Effector memory CD4-positive, alpha-beta T cell (primary cell): ENCODE results near the gene CDCA4.

ENCODE experiments used
- DNase-seq, 3 donors: peaks; one replicate each; pipeline ENCODE4 v3.0.0-alpha.2; 2020
- H3K27ac ChIP-seq: 2 replicates; pipeline ENCODE4 v1.7.0; 2013; ENCODE audit warnings: mild to moderate bottlenecking, low read length, moderate library complexity; ENCODE audit not compliant: insufficient read depth, poor library complexity, severe bottlenecking
- H3K27me3 ChIP-seq: replicated peaks from 2 replicates; pipeline ENCODE4 v1.7.0; 2013; ENCODE audit warnings: mild to moderate bottlenecking, low read length; ENCODE audit not compliant: insufficient read depth, control insufficient read depth, poor library complexity, severe bottlenecking
- H3K36me3 ChIP-seq: 2 replicates; pipeline ENCODE4 v1.7.0; 2013; ENCODE audit warnings: mild to moderate bottlenecking, low read length, moderate library complexity; ENCODE audit not compliant: control insufficient read depth, insufficient read depth
- H3K4me1 ChIP-seq: 2 replicates; pipeline ENCODE4 v1.7.0; 2013; ENCODE audit warnings: low read length, mild to moderate bottlenecking; ENCODE audit not compliant: control insufficient read depth, insufficient read depth, poor library complexity, severe bottlenecking
- H3K4me3 ChIP-seq: 2 replicates; pipeline ENCODE4 v1.7.0; 2013; ENCODE audit warnings: low read length, low read depth, mild to moderate bottlenecking; ENCODE audit not compliant: insufficient read depth, poor library complexity, severe bottlenecking
- H3K9me3 ChIP-seq: 2 replicates; pipeline ENCODE4 v1.7.0; 2013; ENCODE audit warnings: mild to moderate bottlenecking, low read length, moderate library complexity; ENCODE audit not compliant: control insufficient read depth
- total RNA-seq, 3 donors: gene quantifications; one replicate each; lab custom pipeline; 2026; lab: John Stamatoyannopoulos, UW

CDCA4 gene
- 17.9 to 29.7 (median 20.5) reads per million in 3 donors for total RNA-seq

DNA sequence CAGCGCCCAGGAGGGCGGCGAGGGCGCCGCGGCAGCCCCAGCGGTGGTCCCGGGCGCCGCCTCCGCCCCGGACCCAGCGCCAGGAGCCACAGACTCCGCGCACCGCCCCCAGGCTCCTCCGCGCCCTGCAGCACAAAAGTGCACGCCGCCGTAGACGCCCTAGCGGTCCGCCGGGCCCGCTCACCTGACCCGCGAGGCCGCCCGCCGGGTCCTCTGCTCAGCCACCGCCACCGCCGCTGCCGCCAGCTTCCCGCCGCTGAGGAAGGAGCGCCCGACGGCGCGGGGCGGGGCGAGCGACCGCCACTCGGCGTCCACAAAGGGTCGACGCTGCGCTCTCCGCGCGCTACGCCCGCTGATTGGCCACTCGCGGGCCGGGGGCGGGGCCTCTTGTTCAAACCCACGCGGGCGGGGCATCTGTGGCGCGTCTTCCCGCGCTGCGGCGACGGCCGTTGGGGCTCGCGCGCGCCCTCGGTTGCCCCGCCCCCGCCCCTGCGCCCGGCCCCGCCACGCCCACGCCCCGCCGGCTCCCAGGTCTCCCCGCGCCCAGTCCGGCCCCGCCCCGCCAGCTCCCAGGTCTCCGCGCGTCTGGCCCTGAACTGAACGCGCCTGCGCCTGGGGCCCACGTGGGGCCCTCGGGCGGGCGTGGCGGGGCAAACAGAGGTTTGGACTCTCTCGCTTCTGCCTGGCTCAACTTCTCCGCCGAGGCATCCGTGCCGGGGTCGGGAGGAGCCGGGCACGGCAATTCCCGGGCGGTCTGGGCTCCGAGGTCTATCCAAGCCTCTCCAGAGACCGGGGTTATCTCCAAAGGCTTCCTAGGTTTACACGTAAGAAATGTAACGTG, at the start of gene CDCA4:
CDCA4 (minus strand) TSS at position 269 of the 841 bp plus-strand sequence. CDS start 9,154 bp downstream, outside the sequence.
- Histone ChIP-seq H3K4me3 (peak within 1 kb of the TSS; percentile 65), H3K4me1 (peaks cover 24% of the 10 kb centered on the region), H3K27me3 (no peaks in the 10 kb centered on the region), H3K9me3 (no peaks in the 10 kb centered on the region), H3K27ac (peak within 1 kb of the TSS; percentile 83), H3K36me3 (no peaks in the 10 kb centered on the region)
- DNase-seq: peak; percentile 95 to 98 (median 96)

DNA sequence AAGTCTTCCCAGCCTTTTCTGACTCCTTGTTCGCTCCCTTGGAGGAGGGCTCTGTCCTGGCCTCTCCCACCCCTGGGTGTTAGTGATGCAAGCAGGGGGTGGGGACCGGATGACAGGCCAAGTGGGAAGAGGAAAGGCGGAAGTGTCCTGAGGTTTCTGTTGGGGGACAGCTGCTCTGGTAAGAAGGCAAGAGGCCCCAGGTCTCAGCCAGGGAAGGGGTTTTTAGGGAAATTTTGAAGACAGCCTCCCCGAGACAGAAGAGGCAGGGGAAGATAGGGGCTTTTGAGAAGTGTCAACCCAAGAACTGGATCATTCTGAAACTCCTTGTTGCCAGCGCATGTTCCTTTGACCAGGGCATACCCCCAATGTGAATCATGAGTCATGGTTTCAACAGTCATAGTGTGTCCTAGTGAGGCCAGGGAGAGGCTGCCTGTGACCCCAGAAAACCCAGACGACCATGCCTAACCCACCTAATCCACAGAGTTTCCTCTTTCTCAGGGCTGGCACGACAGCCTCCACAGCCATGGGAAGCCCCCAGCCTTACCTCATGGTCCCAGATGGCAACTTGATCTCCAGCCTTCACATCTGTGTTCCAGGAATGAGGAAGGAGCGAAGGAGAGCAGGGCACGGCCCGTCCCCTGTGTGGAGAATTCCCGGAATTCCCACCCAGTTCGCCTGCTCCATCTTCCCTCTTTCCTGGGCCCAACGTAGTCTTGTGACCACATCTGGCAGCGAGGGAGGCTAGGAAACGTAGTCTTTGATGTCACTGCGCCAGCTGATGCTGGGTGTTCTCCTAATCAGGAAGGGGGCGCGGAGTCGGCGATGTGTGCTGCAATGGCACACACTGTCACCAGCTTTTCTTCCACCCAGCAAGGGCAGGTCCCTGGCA, 49.2 kb upstream of the CDCA4 start:
- H3K27me3 ChIP-seq: no peaks in the 10 kb centered on the region
- H3K27ac ChIP-seq: peak overlapping the region; percentile 24
- H3K4me1 ChIP-seq: peaks cover 40% of the 10 kb centered on the region
- no peak overlapping the region for H3K4me3 ChIP-seq
- no peaks in the 10 kb centered on the region for H3K9me3 ChIP-seq
- H3K36me3 ChIP-seq: no peaks in the 10 kb centered on the region
- peak in 1 of 3 donors; percentile 25 for DNase-seq

DNA sequence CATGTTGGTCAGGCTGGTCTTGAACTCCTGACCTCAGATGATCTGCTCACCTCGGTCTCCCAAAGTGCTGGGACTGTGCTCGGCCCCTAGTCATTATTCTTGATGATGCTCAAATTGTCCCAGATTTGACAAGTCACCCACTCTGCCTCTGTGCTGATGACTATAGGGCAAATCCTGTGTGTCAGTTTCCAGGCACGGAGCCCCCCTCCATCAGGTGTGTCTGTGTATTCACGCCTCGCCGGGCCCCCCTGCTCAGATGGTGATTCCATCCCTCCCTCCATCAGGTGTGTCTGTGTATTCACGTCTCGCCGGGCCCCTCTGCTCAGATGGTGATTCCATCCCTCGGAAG, 48.6 kb upstream of the CDCA4 start:
- no peaks in the 10 kb centered on the region for H3K27me3 ChIP-seq
- no peaks in the 10 kb centered on the region for H3K36me3 ChIP-seq
- no peaks in the 10 kb centered on the region for H3K9me3 ChIP-seq
- H3K27ac ChIP-seq: peak overlapping the region; percentile 24
- no peak for DNase-seq
- peaks cover 44% of the 10 kb centered on the region for H3K4me1 ChIP-seq
- H3K4me3 ChIP-seq: no peak overlapping the region

DNA sequence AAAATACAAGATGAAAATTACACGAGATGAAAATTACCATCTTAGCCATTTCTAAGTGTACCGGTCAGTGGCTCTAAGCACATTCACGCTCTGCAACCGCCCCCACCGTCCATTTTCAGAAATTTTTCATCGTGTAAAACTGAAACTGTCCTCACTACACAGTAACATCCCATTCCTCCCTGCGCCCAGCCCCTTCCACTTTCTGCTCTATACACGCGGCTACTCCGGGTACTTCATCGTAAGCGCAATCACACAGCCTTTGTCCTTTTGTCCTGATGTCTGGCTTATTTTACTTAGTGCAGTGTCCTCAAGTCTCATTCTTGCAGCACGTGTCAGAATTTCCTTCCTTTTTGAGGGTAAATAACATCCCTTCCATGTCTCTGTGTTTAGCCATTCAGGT, 47.9 kb upstream of the CDCA4 start:
- no peak overlapping the region for H3K27ac ChIP-seq
- H3K36me3 ChIP-seq: no peaks in the 10 kb centered on the region
- H3K27me3 ChIP-seq: no peaks in the 10 kb centered on the region
- H3K4me1 ChIP-seq: peaks cover 50% of the 10 kb centered on the region
- no peaks in the 10 kb centered on the region for H3K9me3 ChIP-seq
- no peak for DNase-seq
- no peak overlapping the region for H3K4me3 ChIP-seq

DNA sequence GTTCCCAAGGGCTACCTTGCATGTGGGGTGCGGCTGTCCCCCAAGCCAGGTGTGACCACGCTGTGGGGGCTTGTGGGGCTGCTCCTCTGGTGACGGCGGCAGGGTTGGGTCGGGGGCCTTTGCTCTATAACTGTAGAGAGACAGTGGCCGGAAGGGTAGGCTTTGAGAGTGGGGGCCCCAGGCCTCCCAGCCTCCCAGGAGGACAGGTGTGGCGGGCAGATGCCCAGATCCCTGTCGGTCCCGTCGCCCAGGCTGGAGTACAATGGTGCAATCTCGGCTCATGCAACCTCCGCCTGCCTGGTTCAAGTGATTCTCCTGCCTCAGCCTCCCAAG, 47.1 kb upstream of the CDCA4 start:
- Histone ChIP-seq H3K9me3 (no peaks in the 10 kb centered on the region), H3K4me3 (no peak overlapping the region), H3K27me3 (no peaks in the 10 kb centered on the region), H3K27ac (peak overlapping the region; percentile 100), H3K36me3 (no peaks in the 10 kb centered on the region), H3K4me1 (peaks cover 58% of the 10 kb centered on the region)
- no peak for DNase-seq

DNA sequence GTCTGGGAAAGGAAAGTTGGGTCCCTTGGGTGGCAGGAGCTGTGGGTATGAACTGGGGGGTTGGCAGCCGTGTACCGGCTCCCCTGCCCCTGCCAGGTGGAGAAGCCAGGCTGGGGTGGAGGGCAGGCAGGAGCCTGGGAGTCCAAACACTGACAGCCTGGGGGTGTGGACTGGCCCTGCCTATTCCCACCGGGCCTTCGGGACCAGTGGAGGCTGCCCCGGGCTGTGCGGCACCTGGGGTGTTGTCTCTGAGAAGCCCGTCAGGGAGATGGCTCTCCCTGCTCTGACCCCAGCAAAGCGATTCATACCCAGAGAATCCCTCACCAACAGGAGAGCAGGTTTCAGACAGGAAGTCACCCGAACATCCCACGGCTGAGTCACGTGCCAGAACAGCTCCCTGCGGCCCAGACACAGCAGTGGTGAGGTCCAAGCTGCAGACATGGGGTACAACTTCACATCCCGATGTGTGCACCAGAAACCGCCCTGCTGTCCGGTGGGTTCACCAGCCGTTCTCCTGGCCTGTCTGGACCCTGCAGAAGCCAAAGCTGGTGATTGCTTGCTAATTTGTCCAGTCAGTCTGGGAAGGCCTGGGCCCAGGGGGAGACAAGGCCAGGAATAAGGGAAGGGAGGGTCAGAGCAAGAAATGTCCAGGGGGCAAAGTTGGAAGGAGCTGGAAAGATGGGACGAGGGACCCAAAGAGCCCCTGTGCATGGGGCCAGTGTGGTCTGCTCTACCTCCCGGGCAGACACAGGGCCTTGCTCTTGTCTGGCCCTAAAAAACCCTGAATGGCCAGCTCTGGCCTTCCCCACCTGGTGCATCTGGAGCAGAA, 46.5 kb upstream of the CDCA4 start:
- Histone ChIP-seq H3K9me3 (no peaks in the 10 kb centered on the region), H3K27me3 (no peaks in the 10 kb centered on the region), H3K27ac (peak overlapping the region; percentile 100), H3K36me3 (no peaks in the 10 kb centered on the region), H3K4me3 (peak overlapping the region; percentile 16), H3K4me1 (peaks cover 63% of the 10 kb centered on the region)
- DNase-seq: peak; percentile 48 to 56 (median 55)

DNA sequence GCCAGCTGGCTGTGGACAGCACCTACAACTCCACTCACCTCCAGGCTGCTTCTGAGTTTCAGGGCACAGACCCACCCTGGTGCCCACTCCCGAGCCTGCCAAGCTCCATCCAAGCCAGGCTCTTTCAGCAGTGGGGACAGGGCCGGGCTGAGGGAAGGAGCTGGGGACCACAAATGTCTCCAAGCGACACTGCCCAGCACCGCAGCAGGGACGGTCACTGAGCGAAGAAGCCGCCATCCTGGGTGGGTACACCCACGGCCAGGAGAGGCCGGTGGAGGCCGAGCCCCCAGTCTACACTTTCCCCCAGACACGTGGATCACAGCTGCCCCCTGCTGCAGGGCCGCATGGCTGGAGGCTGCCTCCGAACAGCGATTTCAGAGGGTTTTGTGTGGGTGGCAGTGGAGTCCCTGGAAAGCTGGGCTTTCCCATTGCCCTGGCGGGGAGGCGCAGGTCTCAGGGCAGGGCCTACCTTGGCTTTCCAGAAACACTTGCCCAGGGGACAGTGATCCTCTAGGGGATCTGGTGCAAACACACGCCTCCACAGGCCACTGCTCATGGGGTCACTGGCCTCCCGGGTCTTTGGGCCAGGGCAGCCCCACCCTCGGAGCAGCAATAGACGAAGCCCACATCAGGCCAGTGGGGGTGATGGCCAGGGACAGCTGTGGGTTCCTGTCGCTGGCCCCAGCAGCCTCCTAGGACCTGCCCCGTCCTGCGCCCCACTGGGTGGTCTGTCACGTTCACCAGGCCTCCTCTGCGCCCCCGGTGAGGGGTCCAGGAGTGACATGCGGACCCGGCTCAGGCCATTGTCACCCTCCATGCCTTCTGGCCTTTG, 45.6 kb upstream of the CDCA4 start:
- peak overlapping the region; percentile 100 for H3K27ac ChIP-seq
- H3K4me1 ChIP-seq: peaks cover 72% of the 10 kb centered on the region
- no peaks in the 10 kb centered on the region for H3K36me3 ChIP-seq
- peak overlapping the region; percentile 89 for H3K4me3 ChIP-seq
- DNase-seq: no peak
- no peaks in the 10 kb centered on the region for H3K9me3 ChIP-seq
- no peaks in the 10 kb centered on the region for H3K27me3 ChIP-seq

DNA sequence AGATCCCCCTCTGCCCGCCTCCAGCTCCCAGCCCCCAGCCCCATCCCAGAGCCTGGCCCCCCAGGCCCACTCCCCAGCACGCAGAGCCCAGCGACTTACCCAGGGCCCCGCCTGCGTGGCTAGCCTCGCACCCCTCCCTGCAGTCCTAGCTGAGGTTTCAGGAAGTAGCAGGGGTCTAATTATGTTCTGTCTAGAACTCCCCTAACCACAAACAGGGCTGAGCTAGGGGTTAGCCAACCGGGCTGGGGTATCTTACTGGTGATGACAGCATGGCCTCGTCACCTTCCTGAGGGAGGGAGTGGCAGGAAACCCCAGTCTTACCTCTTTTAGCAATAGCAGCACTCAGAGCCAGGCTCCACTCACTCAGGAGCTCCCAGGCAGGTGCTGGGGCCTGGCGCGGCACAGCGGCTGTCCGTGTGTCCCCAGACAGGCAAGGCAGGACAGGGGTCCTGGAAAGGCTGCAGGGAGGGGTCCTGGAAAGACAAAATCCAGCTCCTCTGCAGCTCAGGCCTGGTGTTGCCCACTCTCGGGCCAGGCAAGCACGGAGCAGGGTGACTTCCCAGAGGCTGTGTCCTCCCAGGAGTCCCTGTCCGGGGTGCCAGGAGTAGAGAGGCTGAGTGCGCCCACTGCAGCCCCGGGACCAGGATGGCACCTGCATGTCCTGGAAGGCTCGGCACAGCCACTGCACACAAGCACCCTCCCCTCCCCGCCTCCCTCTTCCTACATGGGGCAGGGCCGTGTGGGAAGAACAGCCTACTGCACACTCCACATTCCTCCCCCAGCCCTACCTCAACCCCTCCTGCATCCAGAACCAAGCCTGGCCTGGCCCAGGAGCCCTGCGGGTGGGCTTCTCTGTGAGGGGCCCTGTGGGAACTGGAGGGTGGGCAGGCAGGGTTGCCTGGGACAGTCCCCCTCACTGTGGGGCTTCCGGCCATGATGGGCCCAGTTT, 44.7 kb upstream of the CDCA4 start, which contains the start of gene GPR132:
GPR132 (minus strand) TSS at position 151 of the 949 bp plus-strand sequence. CDS start 10,010 bp downstream, outside the sequence.
- Histone ChIP-seq H3K9me3 (no peaks in the 10 kb centered on the region), H3K36me3 (no peaks in the 10 kb centered on the region), H3K27me3 (no peaks in the 10 kb centered on the region), H3K27ac (peak within 1 kb of the TSS; percentile 100), H3K4me1 (peaks cover 80% of the 10 kb centered on the region), H3K4me3 (peak within 1 kb of the TSS; percentile 89)
- peak; percentile 91 to 92 (median 91) for DNase-seq
